Measurements from ENCODE around the gene ZNF546.

GRCh38 chr19:39994361-39994760 lies 2.5 kb upstream of the ZNF546 start:
- TF ChIP-seq CTCF (conservative IDR thresholded peaks at IDR 0.05 in 1 of 2, IDR thresholded peaks at IDR 0.05 in 1 of 2; ENCODE audit: extremely low read depth in 1 of 2, insufficient read depth in 1 of 2, low read depth in 1 of 2, low read length in 2 of 2) (no peak), EZH2 (IDR thresholded peaks at IDR 0.05; ENCODE audit: borderline replicate concordance, low read length) (no peak)
